ENCODE data around the gene C1QTNF4. TPM values are rescaled to one million over a fixed set of nuclear protein-coding genes. Genes with fewer than 3 reads are reported as not detected.

C1QTNF4 gene
- total RNA-seq, 1 donor from 2014 or later, result 1.3 TPM

- intact Hi-C loops (cut with DNase I), result no loop called here
- Histone ChIP-seq H3K27me3 (ENCODE audit: low read depth) (no peaks in the 10 kb centered on the region), H3K27ac (no peak overlapping the region), H3K36me3 (no peaks in the 10 kb centered on the region), H3K4me3 (no peak overlapping the region), H3K9me3 (no peaks in the 10 kb centered on the region), H3K4me1 (no peaks in the 10 kb centered on the region)
- no peak for DNase-seq
- ATAC-seq, result no peak
- TF ChIP-seq CTCF (IDR thresholded peaks at IDR 0.05), result no peak
Observed at GRCh38 chr11:47603295-47603694, 9.1 kb upstream of the C1QTNF4 start.

GRCh38 chr11:47599902-47600301 is 5.7 kb upstream of the C1QTNF4 start:
- ATAC-seq, result no peak
- Histone ChIP-seq H3K27ac (no peak overlapping the region), H3K4me3 (no peak overlapping the region), H3K9me3 (no peaks in the 10 kb centered on the region), H3K4me1 (no peaks in the 10 kb centered on the region), H3K27me3 (ENCODE audit: low read depth) (peaks cover 7% of the 10 kb centered on the region), H3K36me3 (no peaks in the 10 kb centered on the region)
- intact Hi-C loops (cut with DNase I), result no loop called here
- no peak for TF ChIP-seq CTCF (IDR thresholded peaks at IDR 0.05)
- no peak for DNase-seq

GRCh38 chr11:47595967-47596366 is 1.8 kb upstream of the C1QTNF4 start:
- Histone ChIP-seq H3K27ac (no peak overlapping the region), H3K4me3 (no peak overlapping the region), H3K36me3 (no peaks in the 10 kb centered on the region), H3K4me1 (peaks cover 6% of the 10 kb centered on the region), H3K27me3 (ENCODE audit: low read depth) (peaks cover 37% of the 10 kb centered on the region), H3K9me3 (no peaks in the 10 kb centered on the region)
- DNase-seq (no peak), ATAC-seq (no peak)
- intact Hi-C loops (cut with DNase I), result no loop called here
- no peak for TF ChIP-seq CTCF (IDR thresholded peaks at IDR 0.05)

- Histone ChIP-seq H3K4me1 (peaks cover 6% of the 10 kb centered on the region), H3K36me3 (no peaks in the 10 kb centered on the region), H3K9me3 (no peaks in the 10 kb centered on the region), H3K4me3 (no peak overlapping the region), H3K27me3 (ENCODE audit: low read depth) (peaks cover 43% of the 10 kb centered on the region), H3K27ac (no peak overlapping the region)
- no peak for DNase-seq
- no peak for TF ChIP-seq CTCF (IDR thresholded peaks at IDR 0.05)
- ATAC-seq, result no peak
- intact Hi-C loops (cut with DNase I), result no loop called here
Observed at GRCh38 chr11:47595029-47595428, 818 bp upstream of the C1QTNF4 start.

GRCh38 chr11:47593492-47593933 is 698 bp downstream of the C1QTNF4 start:
- Histone ChIP-seq H3K27me3 (ENCODE audit: low read depth) (peaks cover 52% of the 10 kb centered on the region), H3K4me3 (no peak overlapping the region), H3K27ac (no peak overlapping the region), H3K9me3 (no peaks in the 10 kb centered on the region), H3K36me3 (no peaks in the 10 kb centered on the region), H3K4me1 (peaks cover 6% of the 10 kb centered on the region)
- DNase-seq, result no peak
- no peak for ATAC-seq
- intact Hi-C loops (cut with DNase I), result no loop called here
- no peak for TF ChIP-seq CTCF (IDR thresholded peaks at IDR 0.05)

- ATAC-seq (no peak), DNase-seq (no peak)
- H3K27ac ChIP-seq, result no peak overlapping the region
- H3K4me3 ChIP-seq, result no peak overlapping the region
- intact Hi-C loops (cut with DNase I), result no loop called here
- no peak for TF ChIP-seq CTCF (IDR thresholded peaks at IDR 0.05)
- peaks cover 52% of the 10 kb centered on the region for H3K27me3 ChIP-seq (ENCODE audit: low read depth)
- peaks cover 6% of the 10 kb centered on the region for H3K4me1 ChIP-seq
- no peaks in the 10 kb centered on the region for H3K36me3 ChIP-seq
- no peaks in the 10 kb centered on the region for H3K9me3 ChIP-seq
Observed at GRCh38 chr11:47592970-47593369, 1.2 kb downstream of the C1QTNF4 start.

Data from lower lobe of right lung (tissue), 2 donors.